ENCODE data around the gene CBX6.
A peak's percentile ranks its signal among the peaks of the same experiment; 100 is the strongest.

The CBX6 gene

GRCh38 chr22:38872172-38872830, at the start of gene CBX6:
TSS of gene CBX6 (minus strand) at chr22:38872216. CDS start at chr22:38872190, 26 bp downstream.
- TF ChIP-seq POLR2A (IDR thresholded peaks at IDR 0.05; ENCODE audit: low read length): peak; percentile 24
- no peak for TF ChIP-seq GATA1 (IDR thresholded peaks at IDR 0.05; ENCODE audit: low read depth, low read length)
- DNase-seq: peak; percentile 96 to 98

GRCh38 chr22:38921806-38922205, 49.8 kb upstream of the CBX6 start:
- TF ChIP-seq POLR2A (IDR thresholded peaks at IDR 0.05; ENCODE audit: low read length) (no peak), GATA1 (IDR thresholded peaks at IDR 0.05; ENCODE audit: low read depth, low read length) (no peak)
- no peak for DNase-seq

- DNase-seq: no peak
- TF ChIP-seq POLR2A (IDR thresholded peaks at IDR 0.05; ENCODE audit: low read length) (no peak), GATA1 (IDR thresholded peaks at IDR 0.05; ENCODE audit: low read depth, low read length) (no peak)
These were observed 49.1 kb upstream of the CBX6 start for GRCh38 chr22:38921120-38921519.

- no peak for DNase-seq
- TF ChIP-seq GATA1 (IDR thresholded peaks at IDR 0.05; ENCODE audit: low read depth, low read length): no peak
- TF ChIP-seq POLR2A (IDR thresholded peaks at IDR 0.05; ENCODE audit: low read length): no peak
These were observed 47.7 kb upstream of the CBX6 start for GRCh38 chr22:38919631-38920190.

GRCh38 chr22:38911434-38911833, 39.4 kb upstream of the CBX6 start:
- no peak for DNase-seq
- TF ChIP-seq GATA1 (IDR thresholded peaks at IDR 0.05; ENCODE audit: low read depth, low read length) (no peak), POLR2A (IDR thresholded peaks at IDR 0.05; ENCODE audit: low read length) (no peak)

- TF ChIP-seq GATA1 (IDR thresholded peaks at IDR 0.05; ENCODE audit: low read depth, low read length) (no peak), POLR2A (IDR thresholded peaks at IDR 0.05; ENCODE audit: low read length) (no peak)
- no peak for DNase-seq
These were observed 35.8 kb upstream of the CBX6 start for GRCh38 chr22:38907767-38908166.

- no peak for TF ChIP-seq GATA1 (IDR thresholded peaks at IDR 0.05; ENCODE audit: low read depth, low read length)
- no peak for TF ChIP-seq POLR2A (IDR thresholded peaks at IDR 0.05; ENCODE audit: low read length)
- no peak for DNase-seq
These were observed 34.0 kb upstream of the CBX6 start for GRCh38 chr22:38906052-38906451.

GRCh38 chr22:38904052-38904617, 32.1 kb upstream of the CBX6 start:
- peak in 1 of 2 experiments; percentile 18 for DNase-seq

GRCh38 chr22:38901111-38901641, 29.2 kb upstream of the CBX6 start:
- TF ChIP-seq POLR2A (IDR thresholded peaks at IDR 0.05; ENCODE audit: low read length) (no peak), GATA1 (IDR thresholded peaks at IDR 0.05; ENCODE audit: low read depth, low read length) (no peak)
- DNase-seq: no peak

- TF ChIP-seq POLR2A (IDR thresholded peaks at IDR 0.05; ENCODE audit: low read length): no peak
- TF ChIP-seq GATA1 (IDR thresholded peaks at IDR 0.05; ENCODE audit: low read depth, low read length): no peak
- DNase-seq: no peak
These were observed 28.7 kb upstream of the CBX6 start for GRCh38 chr22:38900677-38901076.

GRCh38 chr22:38891256-38891655, 19.2 kb upstream of the CBX6 start:
- TF ChIP-seq GATA1 (IDR thresholded peaks at IDR 0.05; ENCODE audit: low read depth, low read length) (no peak), POLR2A (IDR thresholded peaks at IDR 0.05; ENCODE audit: low read length) (no peak)

GRCh38 chr22:38890377-38890776, 18.4 kb upstream of the CBX6 start:
- DNase-seq: no peak
- TF ChIP-seq POLR2A (IDR thresholded peaks at IDR 0.05; ENCODE audit: low read length) (no peak), GATA1 (IDR thresholded peaks at IDR 0.05; ENCODE audit: low read depth, low read length) (no peak)

More at GRCh38 chr22:38891256-38891655, 19.2 kb upstream of the CBX6 start:
- DNase-seq: no peak

GRCh38 chr22:38886333-38886732, 14.3 kb upstream of the CBX6 start:
- TF ChIP-seq GATA1 (IDR thresholded peaks at IDR 0.05; ENCODE audit: low read depth, low read length) (no peak), POLR2A (IDR thresholded peaks at IDR 0.05; ENCODE audit: low read length) (no peak)
- DNase-seq: no peak

GRCh38 chr22:38882972-38883622, 11.1 kb upstream of the CBX6 start:
- no peak for TF ChIP-seq POLR2A (IDR thresholded peaks at IDR 0.05; ENCODE audit: low read length)

More at GRCh38 chr22:38882972-38883622, 11.1 kb upstream of the CBX6 start:
- DNase-seq: no peak

Measured in erythroblast (primary cell).